Rectal smooth muscle tissue (tissue), 1 donor: ENCODE results near the gene GJC2.

Experiments used
- H3K27ac ChIP-seq: one replicate; pipeline ENCODE4 v1.7.0; 2013; ENCODE audit warnings: low read depth, low read length, inconsistent platforms
- H3K27me3 ChIP-seq: one replicate; pipeline ENCODE4 v1.7.0; 2013; ENCODE audit warnings: low read length; ENCODE audit not compliant: control insufficient read depth, insufficient read depth
- H3K36me3 ChIP-seq: one replicate; pipeline ENCODE4 v1.7.0; 2013; ENCODE audit warnings: low read length; ENCODE audit not compliant: control insufficient read depth, insufficient read depth
- H3K4me1 ChIP-seq: one replicate; pipeline ENCODE4 v1.7.0; 2013; ENCODE audit warnings: low read length; ENCODE audit not compliant: control insufficient read depth, insufficient read depth
- H3K4me3 ChIP-seq: one replicate; pipeline ENCODE4 v1.7.0; 2013; ENCODE audit warnings: low read length
- H3K9ac ChIP-seq: one replicate; pipeline ENCODE4 v1.7.0; 2013; ENCODE audit warnings: low read length

Gene GJC2

DNA sequence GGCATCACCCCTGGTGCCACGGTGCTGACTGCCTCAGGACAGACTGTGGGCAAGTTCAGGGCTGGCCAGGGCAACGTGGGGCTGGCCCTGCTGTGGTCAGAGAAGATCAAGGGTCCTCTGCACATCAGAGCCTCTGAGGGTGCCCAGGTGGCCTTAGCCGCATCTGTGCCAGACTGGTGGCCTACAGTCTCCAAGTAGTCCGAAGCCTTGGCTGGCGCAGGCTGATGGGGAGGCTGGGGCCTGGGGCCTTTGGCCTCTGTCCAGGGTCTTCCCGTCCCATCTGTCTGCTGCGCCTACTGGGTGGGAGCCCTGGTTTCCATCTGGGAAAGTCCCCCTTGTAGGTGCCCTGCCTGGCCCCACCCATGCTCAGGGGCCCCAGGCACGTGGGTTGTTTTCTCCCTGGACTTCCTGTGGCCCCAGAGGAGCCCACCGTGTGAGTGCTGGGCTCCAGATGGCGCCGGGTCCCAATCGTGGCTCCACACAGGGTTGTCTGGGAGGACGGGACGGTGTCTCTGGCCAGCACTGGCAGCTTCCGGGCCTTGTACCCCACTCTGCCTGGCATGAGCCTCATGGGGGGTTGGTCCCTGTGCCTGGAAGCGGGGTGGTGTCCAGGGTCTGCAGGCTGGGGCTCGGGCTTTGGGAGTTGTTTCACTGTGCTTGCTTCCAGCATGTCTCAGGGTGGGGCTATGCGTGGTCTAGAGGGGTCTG, 25.7 kb downstream of the GJC2 start:
- Histone ChIP-seq H3K9ac (no peak overlapping the region), H3K4me3 (peak overlapping the region; percentile 40), H3K36me3 (peaks cover 2% of the 10 kb centered on the region), H3K27me3 (no peaks in the 10 kb centered on the region), H3K27ac (peak overlapping the region; percentile 60), H3K4me1 (peaks cover 5% of the 10 kb centered on the region)

DNA sequence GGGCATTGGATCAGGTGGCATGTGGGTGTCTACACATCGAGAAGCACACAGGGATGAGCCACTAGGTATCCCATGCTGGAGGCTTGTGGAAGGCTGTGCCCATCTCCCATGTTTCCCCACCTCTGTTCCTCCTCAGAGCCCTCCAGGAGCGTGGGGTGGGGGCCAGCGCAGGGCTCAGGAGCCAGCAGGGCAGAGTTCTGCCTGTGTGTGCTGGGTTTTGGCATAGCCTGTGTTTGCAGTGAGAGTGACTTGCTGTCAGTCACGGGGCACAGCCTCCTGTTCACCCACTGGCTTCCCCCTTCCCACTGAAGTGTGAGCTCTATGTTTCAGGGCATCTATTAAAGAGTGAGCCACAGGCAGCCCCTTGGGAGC, 26.3 kb downstream of the GJC2 start:
- H3K27me3 ChIP-seq, result no peaks in the 10 kb centered on the region
- H3K4me1 ChIP-seq, result peaks cover 5% of the 10 kb centered on the region
- no peak overlapping the region for H3K9ac ChIP-seq
- peaks cover 2% of the 10 kb centered on the region for H3K36me3 ChIP-seq
- H3K4me3 ChIP-seq, result no peak overlapping the region
- peak overlapping the region; percentile 60 for H3K27ac ChIP-seq

DNA sequence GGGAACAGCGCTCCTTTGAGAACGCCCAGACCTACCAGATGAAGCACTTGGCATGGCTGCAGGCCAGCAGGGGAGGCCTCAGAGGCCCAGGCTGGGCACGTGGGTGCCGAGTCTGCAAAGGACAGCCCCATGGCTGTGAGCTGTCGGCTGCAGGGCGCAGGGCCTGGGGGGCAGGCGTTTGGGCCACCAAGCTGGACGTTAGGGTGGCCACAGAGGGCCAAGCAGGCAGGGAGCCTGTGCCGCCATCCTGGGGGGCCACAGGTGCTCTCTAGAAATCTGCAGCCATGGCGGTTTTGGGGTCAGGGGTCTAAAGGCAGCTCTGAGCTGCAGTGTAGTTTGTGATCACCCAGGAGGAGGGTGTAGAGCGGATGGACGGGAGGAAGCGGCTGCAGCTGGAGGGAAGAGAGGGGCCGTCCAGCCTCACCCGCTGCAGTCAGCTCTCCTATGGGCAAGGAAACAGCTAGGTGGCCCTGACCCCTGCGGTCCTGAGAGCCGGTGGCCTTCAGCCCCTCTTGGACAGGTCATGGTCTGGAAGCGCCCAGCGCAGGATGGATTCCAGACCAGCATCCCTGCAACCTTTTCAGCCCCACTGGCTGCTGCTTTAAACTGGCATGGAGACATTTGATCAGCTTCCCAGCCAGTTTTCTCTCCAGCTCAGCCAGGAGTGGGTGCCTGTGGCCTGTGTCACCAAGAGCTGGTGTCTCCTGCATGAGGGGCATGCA, 26.9 kb downstream of the GJC2 start:
- Histone ChIP-seq H3K4me1 (peaks cover 5% of the 10 kb centered on the region), H3K36me3 (peaks cover 6% of the 10 kb centered on the region), H3K4me3 (no peak overlapping the region), H3K27me3 (no peaks in the 10 kb centered on the region), H3K27ac (peak overlapping the region; percentile 28), H3K9ac (no peak overlapping the region)

DNA sequence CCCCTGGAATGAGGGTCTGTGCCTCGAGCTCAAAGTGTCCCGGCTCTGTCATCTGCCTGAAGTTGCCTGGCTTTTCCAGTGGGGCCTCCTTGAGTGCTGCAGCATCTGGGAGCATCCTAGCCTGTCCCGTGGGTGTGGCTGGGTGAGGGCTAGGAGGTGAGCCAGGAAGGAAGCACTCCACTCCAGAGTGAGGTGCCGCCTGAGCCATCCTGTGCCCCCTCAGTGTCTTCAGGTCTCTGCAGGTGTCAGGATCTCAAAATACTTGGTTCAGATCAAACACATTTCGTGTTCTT, 27.4 kb downstream of the GJC2 start:
- no peak overlapping the region for H3K4me3 ChIP-seq
- H3K4me1 ChIP-seq, result peaks cover 5% of the 10 kb centered on the region
- peaks cover 6% of the 10 kb centered on the region for H3K36me3 ChIP-seq
- H3K27me3 ChIP-seq, result no peaks in the 10 kb centered on the region
- no peak overlapping the region for H3K9ac ChIP-seq
- no peak overlapping the region for H3K27ac ChIP-seq

DNA sequence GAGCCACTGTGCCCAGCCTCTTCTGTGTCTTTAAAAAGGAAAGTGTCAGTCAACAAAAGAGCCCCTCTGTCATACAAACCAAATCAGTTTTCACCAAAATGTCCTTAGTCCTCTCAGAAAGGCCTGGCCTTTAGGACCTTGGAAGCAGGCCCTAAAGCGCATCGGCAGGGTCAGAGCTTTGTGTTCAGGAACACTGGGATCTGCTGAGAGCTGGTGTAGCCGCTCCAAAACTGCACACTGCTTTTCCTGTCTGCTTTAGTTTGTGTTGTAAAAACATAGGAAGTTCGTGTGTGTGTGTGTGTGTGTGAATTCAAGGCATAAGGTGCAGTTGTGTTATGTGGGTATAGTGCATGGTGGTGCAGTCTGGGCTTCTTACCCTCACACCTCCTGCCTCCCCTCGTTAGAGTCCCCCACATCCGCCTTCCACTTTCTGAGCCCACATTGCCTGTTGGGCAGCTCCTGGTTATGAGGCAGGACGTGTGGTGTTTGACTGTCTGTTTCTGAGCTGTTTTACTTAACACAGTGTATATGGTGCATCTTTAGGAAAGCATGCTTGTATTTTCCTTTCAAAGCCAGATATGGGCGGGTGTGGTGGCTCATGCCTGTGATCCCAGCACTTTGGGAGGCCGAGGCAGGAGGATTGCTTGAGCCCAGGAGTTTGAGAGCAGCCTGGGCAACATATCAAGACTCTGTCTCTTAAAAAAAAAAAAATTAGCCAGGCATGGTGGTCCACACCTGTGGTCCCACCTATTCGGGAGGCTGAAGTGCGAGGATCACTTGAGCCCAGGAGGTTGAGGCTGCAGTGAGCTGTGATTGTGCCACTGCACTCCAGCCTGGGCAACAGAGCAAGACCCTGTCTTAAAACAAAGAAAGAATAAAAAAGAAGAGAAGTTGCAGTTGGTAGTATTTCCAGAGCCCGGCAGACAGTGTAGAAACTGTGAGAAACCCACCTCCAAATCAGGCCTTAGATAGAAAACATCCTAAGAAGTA, 28.3 kb downstream of the GJC2 start:
- Histone ChIP-seq H3K36me3 (peaks cover 6% of the 10 kb centered on the region), H3K27me3 (no peaks in the 10 kb centered on the region), H3K4me1 (peaks cover 5% of the 10 kb centered on the region), H3K4me3 (no peak overlapping the region), H3K9ac (no peak overlapping the region), H3K27ac (no peak overlapping the region)

DNA sequence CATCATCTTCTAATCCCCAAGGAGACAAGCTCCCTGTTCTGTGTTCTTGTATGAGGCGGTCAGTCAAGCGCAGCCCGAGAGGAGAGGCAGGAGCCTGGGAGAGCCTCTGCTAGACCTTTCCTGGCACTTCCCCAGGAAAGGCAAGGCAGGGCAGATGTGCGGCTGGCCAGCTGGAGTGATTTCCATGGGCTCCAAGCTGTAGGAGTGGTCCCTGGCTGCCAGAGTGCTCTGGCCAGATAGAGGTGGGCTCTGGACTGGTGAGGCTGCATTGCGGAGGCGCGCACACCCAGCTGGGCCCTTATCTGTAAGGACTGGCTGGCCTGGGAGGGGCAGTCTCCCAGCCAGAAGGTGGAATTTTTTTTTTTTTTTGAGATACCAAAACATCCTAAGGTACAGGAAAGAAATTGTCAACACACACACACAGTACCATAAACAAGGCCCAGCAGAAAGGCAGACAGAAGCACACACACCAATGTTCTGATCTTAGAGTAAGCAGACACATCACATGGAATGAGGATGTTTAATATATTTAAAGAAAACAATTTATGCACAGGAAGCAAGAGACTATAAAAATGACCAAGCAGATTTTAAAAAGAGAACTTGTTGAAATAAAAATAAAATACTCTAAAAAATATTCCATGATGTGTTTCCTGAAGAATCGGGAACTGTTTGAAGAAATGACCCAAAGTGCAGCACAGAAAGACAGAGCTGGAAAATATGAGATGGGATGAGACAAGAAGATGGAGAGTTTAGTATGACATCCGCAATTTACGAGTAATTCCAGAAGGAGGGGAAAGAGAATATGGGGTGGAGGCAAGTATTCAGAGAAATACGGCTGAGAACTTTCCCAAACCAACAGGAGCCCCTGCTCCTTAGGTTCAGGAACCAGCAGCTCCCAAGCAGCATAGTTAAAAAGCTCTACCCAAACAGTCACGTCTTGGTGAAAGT, 29.3 kb downstream of the GJC2 start:
- Histone ChIP-seq H3K27me3 (no peaks in the 10 kb centered on the region), H3K36me3 (peaks cover 6% of the 10 kb centered on the region), H3K9ac (no peak overlapping the region), H3K4me3 (no peak overlapping the region), H3K27ac (no peak overlapping the region), H3K4me1 (peaks cover 5% of the 10 kb centered on the region)

DNA sequence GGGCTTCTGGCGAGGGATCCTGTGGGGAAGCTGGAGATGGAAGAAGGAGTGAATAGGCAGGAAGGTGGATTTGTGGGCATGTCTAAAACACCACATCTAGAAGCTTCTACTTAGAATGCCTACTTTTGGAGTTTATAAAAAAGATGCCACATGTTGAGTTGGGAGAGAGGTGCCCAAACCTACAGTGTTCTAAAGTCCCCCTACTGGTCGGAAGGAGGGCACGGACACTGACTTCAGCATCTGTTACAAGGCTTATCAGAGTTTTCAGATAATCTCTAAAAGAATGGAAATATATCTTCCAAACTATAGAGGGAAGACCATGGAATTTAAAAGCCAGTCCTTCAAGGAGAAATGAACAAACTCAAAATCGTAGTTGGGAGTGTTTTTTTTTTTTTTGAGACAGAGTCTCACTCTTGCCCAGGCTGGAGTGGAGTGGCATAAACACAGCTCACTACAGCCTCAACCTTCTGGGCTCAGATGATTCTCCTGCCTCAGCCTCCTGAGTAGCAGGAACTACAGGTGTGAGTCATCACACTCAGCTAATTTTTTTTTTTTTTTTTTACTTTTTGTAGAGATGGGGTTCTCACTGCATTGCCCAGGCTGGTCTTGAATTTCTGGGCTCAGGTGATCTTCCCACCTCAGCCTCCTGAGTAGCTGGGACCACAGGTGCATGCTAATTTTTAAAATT, 30.7 kb downstream of the GJC2 start:
- no peaks in the 10 kb centered on the region for H3K27me3 ChIP-seq
- peaks cover 3% of the 10 kb centered on the region for H3K36me3 ChIP-seq
- H3K9ac ChIP-seq, result no peak overlapping the region
- H3K4me1 ChIP-seq, result peaks cover 5% of the 10 kb centered on the region
- no peak overlapping the region for H3K4me3 ChIP-seq
- no peak overlapping the region for H3K27ac ChIP-seq

DNA sequence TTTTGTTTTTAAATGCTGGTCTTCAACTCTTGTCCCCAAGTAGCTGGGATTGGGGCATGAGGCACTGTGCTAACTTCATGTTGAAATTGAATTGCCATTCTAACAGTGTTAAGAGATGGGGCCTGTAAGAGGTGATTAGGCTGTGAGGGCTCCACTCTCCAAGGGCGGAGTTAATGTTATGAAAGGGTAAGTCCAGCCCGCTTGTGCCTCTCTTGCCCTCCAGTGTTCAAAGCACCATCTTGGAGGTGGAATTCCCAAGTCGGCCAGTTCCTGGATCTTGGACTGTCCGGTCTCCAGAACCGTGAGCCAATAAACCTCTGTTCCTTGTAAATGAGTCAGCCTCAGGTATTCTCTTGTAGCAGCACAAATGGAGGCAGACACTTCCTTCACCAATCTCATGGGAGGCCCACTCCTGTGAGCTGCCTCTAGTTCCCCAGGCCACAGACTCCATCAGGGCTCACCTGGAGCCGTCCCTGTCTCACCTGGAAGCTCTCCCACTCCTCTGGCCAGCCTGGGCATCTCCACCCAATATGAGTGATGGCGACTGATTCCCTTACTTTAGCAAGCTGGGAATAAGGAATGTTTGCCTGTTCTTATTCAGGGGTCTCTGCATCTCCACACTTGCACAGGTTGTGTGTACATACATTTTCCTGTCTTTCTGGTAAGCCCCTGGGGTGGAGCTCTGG, 31.4 kb downstream of the GJC2 start:
- Histone ChIP-seq H3K9ac (no peak overlapping the region), H3K27ac (no peak overlapping the region), H3K4me1 (peaks cover 5% of the 10 kb centered on the region), H3K27me3 (no peaks in the 10 kb centered on the region), H3K4me3 (no peak overlapping the region), H3K36me3 (peaks cover 3% of the 10 kb centered on the region)

DNA sequence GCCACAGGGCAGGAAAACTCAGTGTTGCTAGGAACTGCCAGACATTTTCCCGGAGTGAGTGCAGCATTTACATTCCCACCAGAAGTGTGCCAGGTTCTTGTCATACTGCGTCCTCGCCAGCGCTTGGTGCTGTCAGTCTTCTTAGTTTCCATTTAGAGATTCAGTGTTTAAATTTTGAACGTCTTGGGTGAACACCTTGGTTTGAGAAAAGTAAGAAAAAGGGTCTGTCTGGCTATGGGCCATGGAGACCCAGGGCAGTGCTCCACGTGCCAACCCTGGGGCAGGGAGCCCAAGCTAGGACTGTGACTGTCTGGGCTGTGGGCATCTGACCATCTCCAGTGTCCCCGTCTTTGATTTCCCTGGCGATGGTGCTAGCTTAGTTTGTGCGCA, 31.9 kb downstream of the GJC2 start:
- H3K27me3 ChIP-seq, result no peaks in the 10 kb centered on the region
- H3K4me3 ChIP-seq, result no peak overlapping the region
- H3K9ac ChIP-seq, result no peak overlapping the region
- peaks cover 3% of the 10 kb centered on the region for H3K36me3 ChIP-seq
- H3K4me1 ChIP-seq, result peaks cover 4% of the 10 kb centered on the region
- no peak overlapping the region for H3K27ac ChIP-seq

DNA sequence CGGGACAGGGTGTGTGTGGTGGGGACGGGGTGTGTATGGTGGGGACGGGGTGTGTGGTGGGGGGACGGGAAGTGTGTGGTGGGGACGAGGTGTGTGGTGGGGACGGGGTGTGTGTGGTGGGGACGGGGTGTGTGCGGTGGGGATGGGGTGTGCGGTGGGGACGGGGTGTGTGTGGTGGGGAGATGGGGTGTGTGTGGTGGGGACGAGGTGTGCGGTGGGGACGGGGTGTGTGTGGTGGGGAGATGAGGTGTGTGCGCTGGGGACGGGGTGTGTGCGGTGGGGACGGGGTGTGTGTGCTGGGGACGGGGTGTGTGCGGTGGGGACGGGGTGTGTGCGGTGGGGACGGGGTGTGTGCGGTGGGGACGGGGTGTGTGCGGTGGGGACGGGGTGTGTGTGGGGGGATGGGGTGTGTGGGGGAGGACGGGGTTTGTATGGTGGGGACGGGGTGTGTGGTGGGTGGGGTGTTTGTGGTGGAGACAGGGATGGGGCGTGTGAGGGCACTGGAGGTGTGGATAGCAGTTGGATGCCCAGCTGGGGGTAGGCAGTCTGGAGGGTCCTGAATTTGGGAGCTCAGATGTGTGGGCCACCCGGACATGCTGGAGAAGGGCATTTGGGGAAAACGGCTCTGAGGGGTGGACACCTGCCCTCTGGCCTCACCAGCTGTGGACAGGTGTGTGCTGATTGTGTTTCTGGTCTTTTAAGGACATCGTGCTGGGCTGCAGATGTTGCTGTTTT, 32.7 kb downstream of the GJC2 start:
- Histone ChIP-seq H3K36me3 (peaks cover 3% of the 10 kb centered on the region), H3K9ac (no peak overlapping the region), H3K27me3 (no peaks in the 10 kb centered on the region), H3K27ac (no peak overlapping the region), H3K4me1 (peaks cover 3% of the 10 kb centered on the region), H3K4me3 (no peak overlapping the region)
